Esophagus squamous epithelium (tissue), 4 donors: ENCODE data around the gene POLD2.

Experiments
- POLR2A ChIP-seq, 4 donors: fragments of 450-650 bp; IDR thresholded peaks; one replicate each; pipeline ENCODE4 v1.6.1; 2017; ENCODE audit warnings: antibody characterized with exemption in 4 of 4, mild to moderate bottlenecking in 4 of 4, moderate library complexity in 3 of 4
- TF ChIP-seq, protein P1 (sequence below), 6 experiments: fragments of 450-650 bp in 4 of 6; fragments of 200-600 bp in 2 of 6; sonication (generic) in 2 of 6; IDR thresholded peaks; one replicate each; pipeline ENCODE4 v1.5.1; 2016 to 2019; ENCODE audit warnings: antibody characterized with exemption in 6 of 6, mild to moderate bottlenecking in 4 of 6, moderate library complexity in 4 of 6

DNA sequence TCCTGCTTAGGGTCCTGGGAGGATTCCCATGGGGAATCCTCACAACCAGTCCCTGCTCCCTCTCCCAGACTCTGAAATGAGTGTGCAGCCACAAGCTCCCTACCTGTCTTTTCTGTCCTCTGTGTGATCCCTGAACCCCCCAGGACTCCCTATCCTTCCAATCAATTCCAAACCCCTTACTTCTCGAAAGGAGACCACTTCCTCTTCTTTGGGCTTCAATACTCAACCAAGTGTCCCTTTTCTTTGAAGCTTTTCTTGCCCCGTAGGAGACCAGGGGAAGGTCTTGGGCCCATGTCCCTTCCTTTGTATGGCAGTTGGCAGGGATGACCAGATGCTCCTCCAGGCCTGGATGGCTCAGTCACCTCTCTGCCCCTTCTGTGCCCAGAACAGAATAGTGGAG, 17.5 kb downstream of the POLD2 start:
- TF ChIP-seq, protein P1, sequence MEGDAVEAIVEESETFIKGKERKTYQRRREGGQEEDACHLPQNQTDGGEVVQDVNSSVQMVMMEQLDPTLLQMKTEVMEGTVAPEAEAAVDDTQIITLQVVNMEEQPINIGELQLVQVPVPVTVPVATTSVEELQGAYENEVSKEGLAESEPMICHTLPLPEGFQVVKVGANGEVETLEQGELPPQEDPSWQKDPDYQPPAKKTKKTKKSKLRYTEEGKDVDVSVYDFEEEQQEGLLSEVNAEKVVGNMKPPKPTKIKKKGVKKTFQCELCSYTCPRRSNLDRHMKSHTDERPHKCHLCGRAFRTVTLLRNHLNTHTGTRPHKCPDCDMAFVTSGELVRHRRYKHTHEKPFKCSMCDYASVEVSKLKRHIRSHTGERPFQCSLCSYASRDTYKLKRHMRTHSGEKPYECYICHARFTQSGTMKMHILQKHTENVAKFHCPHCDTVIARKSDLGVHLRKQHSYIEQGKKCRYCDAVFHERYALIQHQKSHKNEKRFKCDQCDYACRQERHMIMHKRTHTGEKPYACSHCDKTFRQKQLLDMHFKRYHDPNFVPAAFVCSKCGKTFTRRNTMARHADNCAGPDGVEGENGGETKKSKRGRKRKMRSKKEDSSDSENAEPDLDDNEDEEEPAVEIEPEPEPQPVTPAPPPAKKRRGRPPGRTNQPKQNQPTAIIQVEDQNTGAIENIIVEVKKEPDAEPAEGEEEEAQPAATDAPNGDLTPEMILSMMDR (IDR thresholded peaks at IDR 0.05), result no peak
- TF ChIP-seq POLR2A (IDR thresholded peaks at IDR 0.05), result no peak
